Type B pancreatic cell (in vitro differentiated cells): ENCODE results near the gene SLC16A10. TPM values are rescaled to one million over a fixed set of nuclear protein-coding genes. Genes with fewer than 3 reads are reported as not detected.
"Not testable (repeated sequence)": the region's sequence is repeated elsewhere in the genome, so short reads cannot be mapped to it uniquely, and the experiment has no call there.

Experiments used
- DNase-seq: peaks from one replicate; pipeline ENCODE4 v3.0.0; 2021; ENCODE audit warnings: mixed read lengths; ENCODE audit not compliant: unreplicated experiment; ENCODE audit errors: extremely low spot score
- H3K27ac Mint-ChIP-seq: 2 replicates; pipeline ENCODE4 v1.8.0; 2021; ENCODE audit warnings: mild to moderate bottlenecking, mixed read lengths
- H3K27me3 Mint-ChIP-seq: 2 replicates; pipeline ENCODE4 v1.8.0; 2021; ENCODE audit warnings: mixed read lengths
- H3K36me3 Mint-ChIP-seq: 2 replicates; pipeline ENCODE4 v1.8.0; 2021; ENCODE audit warnings: mixed read lengths
- H3K4me1 Mint-ChIP-seq: one replicate; pipeline ENCODE4 v1.8.0; 2021; ENCODE audit warnings: mixed read lengths; ENCODE audit not compliant: unreplicated experiment
- H3K4me3 Mint-ChIP-seq: 2 replicates; pipeline ENCODE4 v1.8.0; 2021; ENCODE audit warnings: mild to moderate bottlenecking, mixed read lengths
- H3K9me3 Mint-ChIP-seq: 2 replicates; pipeline ENCODE4 v1.8.0; 2021; ENCODE audit warnings: mixed read lengths
- total RNA-seq: library from RNA; stranded (reverse); gene quantifications from 2 replicates; pipeline ENCODE4 v1.2.1, GENCODE V29; 2021; ENCODE audit warnings: low replicate concordance
- TF ChIP-seq, protein P1 (sequence below): fragments of 200-600 bp; sonication (generic); conservative IDR thresholded peaks from 2 replicates; pipeline ENCODE4 v1.5.0; 2021; ENCODE audit warnings: antibody characterized with exemption, mild to moderate bottlenecking

The SLC16A10 gene
- total RNA-seq, 1 donor from 2014 or later = 16.9 TPM

DNA sequence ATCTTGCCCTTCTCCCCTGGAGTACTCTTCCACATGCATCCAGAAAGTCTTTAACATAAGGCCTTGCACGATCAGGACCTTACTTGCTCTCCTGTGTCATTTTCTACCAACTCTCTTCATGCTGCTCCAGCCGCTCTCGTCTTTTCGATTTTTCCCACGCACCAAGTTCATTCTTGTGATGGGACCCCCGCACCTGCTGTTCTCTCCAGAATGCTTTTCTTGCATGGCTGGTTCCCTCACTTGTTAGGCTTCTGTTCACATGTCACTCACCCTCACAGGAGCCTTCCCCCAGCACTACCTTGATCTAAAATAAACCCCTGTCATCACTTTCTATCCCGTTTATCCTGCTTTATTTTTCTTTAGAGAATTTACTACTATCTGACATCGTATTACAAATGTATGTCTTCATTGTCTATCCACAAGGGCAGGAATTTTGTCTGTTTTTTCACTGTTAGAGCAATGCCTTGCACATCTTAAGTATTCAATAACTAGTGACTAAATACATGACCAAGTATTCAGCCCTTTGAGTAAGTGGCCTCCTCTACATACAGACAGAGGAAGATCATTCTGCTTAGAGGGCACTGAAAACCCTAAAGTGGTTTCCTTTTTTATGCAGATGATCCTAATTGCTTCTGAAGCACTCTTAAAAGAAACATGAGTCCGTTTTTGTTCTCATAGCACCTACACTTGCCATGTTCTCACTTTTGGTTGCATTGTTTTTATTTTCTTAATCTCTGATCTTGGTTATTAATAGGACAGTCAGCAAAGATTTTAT is 166.9 kb downstream of the SLC16A10 start:
- Mint-ChIP-seq H3K4me3 (no peak overlapping the region), H3K27ac (no peak overlapping the region)
- TF ChIP-seq, protein P1, sequence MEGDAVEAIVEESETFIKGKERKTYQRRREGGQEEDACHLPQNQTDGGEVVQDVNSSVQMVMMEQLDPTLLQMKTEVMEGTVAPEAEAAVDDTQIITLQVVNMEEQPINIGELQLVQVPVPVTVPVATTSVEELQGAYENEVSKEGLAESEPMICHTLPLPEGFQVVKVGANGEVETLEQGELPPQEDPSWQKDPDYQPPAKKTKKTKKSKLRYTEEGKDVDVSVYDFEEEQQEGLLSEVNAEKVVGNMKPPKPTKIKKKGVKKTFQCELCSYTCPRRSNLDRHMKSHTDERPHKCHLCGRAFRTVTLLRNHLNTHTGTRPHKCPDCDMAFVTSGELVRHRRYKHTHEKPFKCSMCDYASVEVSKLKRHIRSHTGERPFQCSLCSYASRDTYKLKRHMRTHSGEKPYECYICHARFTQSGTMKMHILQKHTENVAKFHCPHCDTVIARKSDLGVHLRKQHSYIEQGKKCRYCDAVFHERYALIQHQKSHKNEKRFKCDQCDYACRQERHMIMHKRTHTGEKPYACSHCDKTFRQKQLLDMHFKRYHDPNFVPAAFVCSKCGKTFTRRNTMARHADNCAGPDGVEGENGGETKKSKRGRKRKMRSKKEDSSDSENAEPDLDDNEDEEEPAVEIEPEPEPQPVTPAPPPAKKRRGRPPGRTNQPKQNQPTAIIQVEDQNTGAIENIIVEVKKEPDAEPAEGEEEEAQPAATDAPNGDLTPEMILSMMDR = no peak

GRCh38 chr6:111254779-111255166 is 167.5 kb downstream of the SLC16A10 start:
- H3K4me3 Mint-ChIP-seq = no peak overlapping the region
- H3K4me1 Mint-ChIP-seq = peaks cover 10% of the 10 kb centered on the region
- TF ChIP-seq, protein P1 = no peak
- H3K9me3 Mint-ChIP-seq = no peaks in the 10 kb centered on the region
- H3K36me3 Mint-ChIP-seq = no peaks in the 10 kb centered on the region
- H3K27me3 Mint-ChIP-seq = peaks cover 39% of the 10 kb centered on the region
- peak overlapping the region; percentile 58 for H3K27ac Mint-ChIP-seq
- DNase-seq = no peak

More for the DNA sequence above, 166.9 kb downstream of the SLC16A10 start:
- peaks cover 39% of the 10 kb centered on the region for H3K27me3 Mint-ChIP-seq
- H3K4me1 Mint-ChIP-seq = peaks cover 10% of the 10 kb centered on the region
- no peak for DNase-seq
- H3K9me3 Mint-ChIP-seq = no peaks in the 10 kb centered on the region
- no peaks in the 10 kb centered on the region for H3K36me3 Mint-ChIP-seq

DNA sequence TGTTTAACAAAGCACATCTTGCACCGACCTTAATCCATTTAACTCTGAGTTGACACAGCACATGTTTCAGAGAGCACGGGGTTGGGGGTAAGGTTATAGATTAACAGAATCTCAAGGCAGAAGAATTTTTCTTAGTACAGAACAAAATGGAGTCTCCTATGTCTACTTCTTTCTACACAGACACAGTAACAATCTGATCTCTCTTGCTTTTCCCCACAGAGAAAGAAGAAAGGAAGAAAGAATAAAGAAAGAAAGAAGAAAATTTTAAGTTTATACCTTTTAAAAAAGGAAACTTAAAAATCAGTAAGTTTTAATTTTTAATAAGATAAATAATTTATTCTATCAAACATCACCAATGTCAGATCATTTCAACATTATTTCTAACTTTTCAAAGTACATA is 168.5 kb downstream of the SLC16A10 start:
- H3K27me3 Mint-ChIP-seq = peaks cover 39% of the 10 kb centered on the region
- H3K36me3 Mint-ChIP-seq, DNase-seq, H3K4me3 Mint-ChIP-seq, H3K9me3 Mint-ChIP-seq: not testable (repeated sequence)
- peaks cover 13% of the 10 kb centered on the region for H3K4me1 Mint-ChIP-seq
- peak overlapping the region; percentile 36 for H3K27ac Mint-ChIP-seq

DNA sequence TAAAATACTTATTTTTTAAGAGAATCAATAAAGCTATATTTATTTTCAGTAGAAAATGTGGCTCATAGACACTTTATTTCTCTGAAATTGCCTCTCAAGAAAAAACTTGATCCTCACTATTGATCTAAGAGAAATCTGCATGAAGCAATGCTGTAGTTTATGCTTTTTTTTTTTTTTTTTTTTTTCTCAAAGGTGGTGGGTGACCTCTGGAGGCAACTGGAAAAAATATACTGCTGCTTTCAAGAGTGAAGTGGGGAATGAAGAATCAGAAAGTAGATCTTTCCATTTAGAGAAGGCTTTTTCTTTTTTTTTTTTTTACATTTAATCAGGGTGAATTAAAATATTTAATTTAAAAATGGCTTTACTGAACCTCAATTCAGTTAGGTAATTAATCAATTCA is 169.3 kb downstream of the SLC16A10 start:
- no peak for DNase-seq
- H3K4me1 Mint-ChIP-seq = peaks cover 16% of the 10 kb centered on the region
- no peaks in the 10 kb centered on the region for H3K36me3 Mint-ChIP-seq
- peaks cover 39% of the 10 kb centered on the region for H3K27me3 Mint-ChIP-seq
- TF ChIP-seq, protein P1 = peak; percentile 20
- no peaks in the 10 kb centered on the region for H3K9me3 Mint-ChIP-seq
- no peak overlapping the region for H3K4me3 Mint-ChIP-seq
- peak overlapping the region; percentile 25 for H3K27ac Mint-ChIP-seq

DNA sequence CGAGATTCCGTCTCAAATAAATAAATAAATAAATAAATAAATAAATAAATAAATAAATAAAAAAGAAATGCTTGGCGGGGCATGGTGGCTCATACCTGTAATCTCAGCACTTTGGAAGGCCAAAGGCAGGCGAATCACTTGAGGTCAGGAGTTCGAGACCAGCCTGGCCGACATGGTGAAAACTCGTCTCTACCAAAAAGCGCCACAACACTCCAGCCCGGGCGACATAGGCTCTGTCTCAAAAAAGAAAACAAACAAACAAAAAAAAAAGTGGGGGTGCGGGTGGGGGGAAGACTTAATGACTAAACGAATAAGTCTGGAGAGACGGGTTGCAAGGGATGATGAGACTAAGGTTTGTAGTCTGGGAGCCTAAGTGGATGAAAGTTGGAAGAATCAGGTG is 170.7 kb downstream of the SLC16A10 start:
- Mint-ChIP-seq H3K9me3 (no peaks in the 10 kb centered on the region), H3K4me3 (no peak overlapping the region), H3K27me3 (peaks cover 39% of the 10 kb centered on the region), H3K27ac (no peak overlapping the region), H3K4me1 (peaks cover 16% of the 10 kb centered on the region), H3K36me3 (no peaks in the 10 kb centered on the region)
- DNase-seq = no peak
- TF ChIP-seq, protein P1 = no peak

- DNase-seq = no peak
- TF ChIP-seq, protein P1 = no peak
- Mint-ChIP-seq H3K4me1 (peaks cover 18% of the 10 kb centered on the region), H3K27me3 (peaks cover 35% of the 10 kb centered on the region), H3K36me3 (peaks cover 1% of the 10 kb centered on the region), H3K4me3 (peak overlapping the region; percentile 88), H3K9me3 (no peaks in the 10 kb centered on the region), H3K27ac (peak overlapping the region; percentile 76)
Measured at GRCh38 chr6:111258615-111259088, 171.3 kb downstream of the SLC16A10 start.
